Iris pigment epithelial cell (primary cell): ENCODE results near the gene MCF2L2.

Experiments used
- DNase-seq: peaks from one replicate; pipeline ENCODE4 v3.0.0-alpha.2; 2011; ENCODE audit warnings: low read depth

MCF2L2 gene

GRCh38 chr3:183327343-183327742, 101.1 kb downstream of the MCF2L2 start:
- DNase-seq: no peak

GRCh38 chr3:183324083-183324482, 104.3 kb downstream of the MCF2L2 start:
- peak; percentile 56 for DNase-seq

- no peak for DNase-seq
These were observed 109.0 kb downstream of the MCF2L2 start for GRCh38 chr3:183319371-183319770.

- DNase-seq: peak; percentile 71
These were observed 109.5 kb downstream of the MCF2L2 start for GRCh38 chr3:183318877-183319276.

- DNase-seq: peak; percentile 73
These were observed 110.2 kb downstream of the MCF2L2 start for GRCh38 chr3:183317886-183318865.

GRCh38 chr3:183317271-183317670, 111.1 kb downstream of the MCF2L2 start:
- no peak for DNase-seq

GRCh38 chr3:183315739-183316138, 112.7 kb downstream of the MCF2L2 start:
- no peak for DNase-seq

GRCh38 chr3:183313764-183314163, 114.7 kb downstream of the MCF2L2 start:
- no peak for DNase-seq

GRCh38 chr3:183313351-183313750, 115.1 kb downstream of the MCF2L2 start:
- no peak for DNase-seq

- DNase-seq: no peak
These were observed 116.0 kb downstream of the MCF2L2 start for GRCh38 chr3:183312433-183312832.

- DNase-seq: no peak
These were observed 117.5 kb downstream of the MCF2L2 start for GRCh38 chr3:183310936-183311335.

- no peak for DNase-seq
These were observed 119.1 kb downstream of the MCF2L2 start for GRCh38 chr3:183309276-183309675.

- no peak for DNase-seq
These were observed 119.7 kb downstream of the MCF2L2 start for GRCh38 chr3:183308751-183309150.

- no peak for DNase-seq
These were observed 120.7 kb downstream of the MCF2L2 start for GRCh38 chr3:183307749-183308148.

GRCh38 chr3:183306798-183307671, 121.4 kb downstream of the MCF2L2 start:
- DNase-seq: peak; percentile 71

- no peak for DNase-seq
These were observed 124.7 kb downstream of the MCF2L2 start for GRCh38 chr3:183303690-183304089.

GRCh38 chr3:183301937-183302580, 126.4 kb downstream of the MCF2L2 start:
- DNase-seq: no peak

GRCh38 chr3:183300996-183301562, 127.3 kb downstream of the MCF2L2 start:
- DNase-seq: peak; percentile 77

GRCh38 chr3:183299976-183300375, 128.4 kb downstream of the MCF2L2 start:
- DNase-seq: no peak

- peak; percentile 94 for DNase-seq
These were observed 129.7 kb downstream of the MCF2L2 start for GRCh38 chr3:183298701-183299153.

- no peak for DNase-seq
These were observed 131.5 kb downstream of the MCF2L2 start for GRCh38 chr3:183296944-183297343.

- peak; percentile 97 for DNase-seq
These were observed 133.2 kb downstream of the MCF2L2 start for GRCh38 chr3:183295211-183295610.
